Nephron progenitor cell (in vitro differentiated cells): ENCODE measurements around the gene MAP2K5.

ENCODE experiments used
- DNase-seq: peaks from one replicate; pipeline ENCODE4 v3.0.0; 2021
- H3K27ac Mint-ChIP-seq: 2 replicates; pipeline ENCODE4 v1.8.0; 2021; ENCODE audit warnings: mild to moderate bottlenecking, moderate library complexity, mixed read lengths
- H3K27me3 Mint-ChIP-seq: 2 replicates; pipeline ENCODE4 v1.8.0; 2021; ENCODE audit warnings: mild to moderate bottlenecking, low read depth, mixed read lengths; ENCODE audit not compliant: poor library complexity
- H3K36me3 Mint-ChIP-seq: 2 replicates; pipeline ENCODE4 v1.8.0; 2021; ENCODE audit warnings: low read depth, mixed read lengths
- H3K4me1 Mint-ChIP-seq: 2 replicates; pipeline ENCODE4 v1.8.0; 2021; ENCODE audit warnings: mixed read lengths
- H3K4me3 Mint-ChIP-seq: 2 replicates; pipeline ENCODE4 v1.8.0; 2021; ENCODE audit warnings: mild to moderate bottlenecking, moderate library complexity, mixed read lengths
- H3K9me3 Mint-ChIP-seq: 2 replicates; pipeline ENCODE4 v1.8.0; 2021; ENCODE audit warnings: mild to moderate bottlenecking, moderate library complexity, mixed read lengths
- CTCF ChIP-seq: fragments of 200-600 bp; sonication (generic); IDR thresholded peaks from 2 replicates; pipeline ENCODE4 v1.5.0; 2021; ENCODE audit warnings: antibody characterized with exemption

Gene MAP2K5

GRCh38 chr15:67732164-67732563, 189.7 kb downstream of the MAP2K5 start:
- H3K4me1 Mint-ChIP-seq, result peaks cover 45% of the 10 kb centered on the region
- no peaks in the 10 kb centered on the region for H3K36me3 Mint-ChIP-seq
- no peak for TF ChIP-seq CTCF
- no peaks in the 10 kb centered on the region for H3K9me3 Mint-ChIP-seq
- DNase-seq, result no peak
- no peak overlapping the region for H3K4me3 Mint-ChIP-seq
- no peak overlapping the region for H3K27ac Mint-ChIP-seq
- peaks cover 3% of the 10 kb centered on the region for H3K27me3 Mint-ChIP-seq

- peaks cover 3% of the 10 kb centered on the region for H3K27me3 Mint-ChIP-seq
- no peak overlapping the region for H3K4me3 Mint-ChIP-seq
- peaks cover 52% of the 10 kb centered on the region for H3K4me1 Mint-ChIP-seq
- no peak overlapping the region for H3K27ac Mint-ChIP-seq
- H3K9me3 Mint-ChIP-seq, result no peaks in the 10 kb centered on the region
- no peaks in the 10 kb centered on the region for H3K36me3 Mint-ChIP-seq
- TF ChIP-seq CTCF, result no peak
- DNase-seq, result no peak
These were observed 190.3 kb downstream of the MAP2K5 start for GRCh38 chr15:67732671-67733374.

GRCh38 chr15:67735896-67736295, 193.4 kb downstream of the MAP2K5 start:
- H3K27ac Mint-ChIP-seq, result no peak overlapping the region
- no peak for DNase-seq
- no peak for TF ChIP-seq CTCF
- no peaks in the 10 kb centered on the region for H3K36me3 Mint-ChIP-seq
- no peaks in the 10 kb centered on the region for H3K9me3 Mint-ChIP-seq
- H3K4me3 Mint-ChIP-seq, result no peak overlapping the region
- peaks cover 55% of the 10 kb centered on the region for H3K4me1 Mint-ChIP-seq
- peaks cover 3% of the 10 kb centered on the region for H3K27me3 Mint-ChIP-seq

GRCh38 chr15:67736810-67737209, 194.3 kb downstream of the MAP2K5 start:
- Mint-ChIP-seq H3K9me3 (no peaks in the 10 kb centered on the region), H3K27ac (no peak overlapping the region), H3K4me1 (peaks cover 50% of the 10 kb centered on the region), H3K27me3 (peaks cover 3% of the 10 kb centered on the region), H3K4me3 (no peak overlapping the region), H3K36me3 (no peaks in the 10 kb centered on the region)
- no peak for DNase-seq
- TF ChIP-seq CTCF, result no peak

GRCh38 chr15:67738056-67738455, 195.6 kb downstream of the MAP2K5 start:
- peaks cover 3% of the 10 kb centered on the region for H3K27me3 Mint-ChIP-seq
- H3K4me1 Mint-ChIP-seq, result peaks cover 47% of the 10 kb centered on the region
- no peak overlapping the region for H3K4me3 Mint-ChIP-seq
- no peak for TF ChIP-seq CTCF
- H3K9me3 Mint-ChIP-seq, result no peaks in the 10 kb centered on the region
- H3K36me3 Mint-ChIP-seq, result no peaks in the 10 kb centered on the region
- no peak overlapping the region for H3K27ac Mint-ChIP-seq
- DNase-seq, result no peak

GRCh38 chr15:67740405-67740804, 197.9 kb downstream of the MAP2K5 start:
- H3K27me3 Mint-ChIP-seq, result peaks cover 3% of the 10 kb centered on the region
- H3K4me1 Mint-ChIP-seq, result peaks cover 62% of the 10 kb centered on the region
- no peak for TF ChIP-seq CTCF
- H3K36me3 Mint-ChIP-seq, result no peaks in the 10 kb centered on the region
- H3K9me3 Mint-ChIP-seq, result no peaks in the 10 kb centered on the region
- H3K4me3 Mint-ChIP-seq, result no peak overlapping the region
- no peak overlapping the region for H3K27ac Mint-ChIP-seq
- DNase-seq, result no peak
